Activated CD4-positive, alpha-beta T cell treated with anti-CD3 and anti-CD28 coated beads, Interleukin-2, Interleukin-4, amounts not matched to agents 100 ng/mL and 50 ng/mL, durations not matched to agents 16 hours and 8 hours (primary cell): ENCODE results near the gene PLEKHH2.
"Not testable (repeated sequence)": the region's sequence is repeated elsewhere in the genome, so short reads cannot be mapped to it uniquely, and the experiment has no call there.

Source experiments
- DNase-seq: peaks from one replicate; pipeline ENCODE4 v3.0.0-alpha.2; 2020; ENCODE audit warnings: low spot score

The PLEKHH2 gene

GRCh38 chr2:43717322-43717721, 80.3 kb downstream of the PLEKHH2 start:
- DNase-seq: no peak

- no peak for DNase-seq
These were observed 81.6 kb downstream of the PLEKHH2 start for GRCh38 chr2:43718530-43719124.

GRCh38 chr2:43724728-43725526, 87.9 kb downstream of the PLEKHH2 start:
- DNase-seq: no peak

GRCh38 chr2:43725711-43726246, 88.7 kb downstream of the PLEKHH2 start:
- no peak for DNase-seq

GRCh38 chr2:43726961-43727633, 90.0 kb downstream of the PLEKHH2 start:
- not testable (repeated sequence) for DNase-seq

- no peak for DNase-seq
These were observed 90.6 kb downstream of the PLEKHH2 start for GRCh38 chr2:43727634-43728014.

GRCh38 chr2:43729491-43730174, 92.6 kb downstream of the PLEKHH2 start:
- DNase-seq: no peak

- DNase-seq: no peak
These were observed 94.2 kb downstream of the PLEKHH2 start for GRCh38 chr2:43731211-43731610.

- DNase-seq: no peak
These were observed 99.6 kb downstream of the PLEKHH2 start for GRCh38 chr2:43736637-43737036.

- no peak for DNase-seq
These were observed 100.2 kb downstream of the PLEKHH2 start for GRCh38 chr2:43737097-43737854.

GRCh38 chr2:43737855-43738254, 100.8 kb downstream of the PLEKHH2 start:
- DNase-seq: no peak

- no peak for DNase-seq
These were observed 101.2 kb downstream of the PLEKHH2 start for GRCh38 chr2:43738257-43738656.

GRCh38 chr2:43743706-43744105, 106.6 kb downstream of the PLEKHH2 start:
- no peak for DNase-seq

GRCh38 chr2:43745457-43745856, 108.4 kb downstream of the PLEKHH2 start:
- DNase-seq: no peak

GRCh38 chr2:43748333-43748732, 111.3 kb downstream of the PLEKHH2 start:
- no peak for DNase-seq

- DNase-seq: no peak
These were observed 112.5 kb downstream of the PLEKHH2 start for GRCh38 chr2:43749583-43749982.

GRCh38 chr2:43751476-43751990, 114.5 kb downstream of the PLEKHH2 start:
- DNase-seq: no peak

- no peak for DNase-seq
These were observed 115.2 kb downstream of the PLEKHH2 start for GRCh38 chr2:43752302-43752701.

- no peak for DNase-seq
These were observed 117.1 kb downstream of the PLEKHH2 start for GRCh38 chr2:43754180-43754579.

- no peak for DNase-seq
These were observed 121.7 kb downstream of the PLEKHH2 start for GRCh38 chr2:43758739-43759138.

GRCh38 chr2:43759195-43759594, 122.1 kb downstream of the PLEKHH2 start:
- no peak for DNase-seq
